Neural cell (in vitro differentiated cells): ENCODE results near the gene RIPK1.

Experiments
- CTCF ChIP-seq: fragments of 450-650 bp; IDR thresholded peaks from 2 replicates; pipeline ENCODE4 v1.5.1; 2014; ENCODE audit warnings: antibody characterized with exemption, mild to moderate bottlenecking, moderate library complexity; ENCODE audit not compliant: poor library complexity, severe bottlenecking
- EP300 ChIP-seq: fragments of 450-650 bp; conservative IDR thresholded peaks from 2 replicates; pipeline ENCODE4 v1.6.1; 2014; ENCODE audit warnings: antibody characterized with exemption, mild to moderate bottlenecking, moderate library complexity; ENCODE audit not compliant: poor library complexity, severe bottlenecking
- EZH2 ChIP-seq: fragments of 200-600, 300-800 bp; shearing (Covaris generic), sonication (generic); IDR thresholded peaks from 2 replicates; pipeline ENCODE4 v1.6.1; 2014; ENCODE audit warnings: antibody characterized with exemption, low read length, borderline replicate concordance, mild to moderate bottlenecking; ENCODE audit not compliant: insufficient read depth, poor library complexity, severe bottlenecking
- REST ChIP-seq: IDR thresholded peaks from 2 replicates; pipeline ENCODE4 v1.6.1; 2012; ENCODE audit warnings: borderline replicate concordance
- SMC3 ChIP-seq: fragments of 450-650 bp; conservative IDR thresholded peaks from 2 replicates; pipeline ENCODE4 v1.6.1; 2014; ENCODE audit warnings: antibody characterized with exemption, mild to moderate bottlenecking, moderate library complexity; ENCODE audit not compliant: poor library complexity

DNA sequence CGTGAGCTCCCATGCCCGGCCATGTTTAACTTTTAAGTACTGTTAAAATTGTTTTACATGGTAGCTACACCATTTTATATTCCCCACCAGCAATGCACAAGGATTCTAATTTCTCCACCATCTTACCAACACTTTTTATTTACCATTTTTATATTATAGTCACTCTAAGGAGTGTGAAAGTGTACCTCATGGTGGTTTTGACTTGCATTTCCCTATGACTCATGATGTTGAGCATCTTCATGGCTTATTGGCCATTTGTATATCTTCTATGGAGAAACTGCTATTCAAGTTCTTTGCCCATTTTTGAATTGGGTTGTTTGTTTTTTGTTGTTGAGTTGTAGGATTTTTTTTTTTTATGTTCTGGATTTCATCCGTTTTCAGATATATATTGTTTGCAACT, 34.6 kb downstream of the RIPK1 start:
- no peak for TF ChIP-seq REST
- no peak for TF ChIP-seq SMC3
- TF ChIP-seq CTCF, result no peak
- no peak for TF ChIP-seq EZH2
- TF ChIP-seq EP300, result no peak
